GM10847 (cell line): ENCODE results near the gene CDCA8.

Experiments used
- POLR2A ChIP-seq: IDR thresholded peaks from 2 replicates; pipeline ENCODE4 v1.6.1; 2011; ENCODE audit not compliant: insufficient read length; ENCODE audit errors: extremely low read depth

The CDCA8 gene

GRCh38 chr1:37748565-37748964 is 56.2 kb downstream of the CDCA8 start:
- TF ChIP-seq POLR2A, result no peak

- TF ChIP-seq POLR2A, result no peak
These were observed 59.9 kb downstream of the CDCA8 start for GRCh38 chr1:37752213-37752582.

- TF ChIP-seq POLR2A, result no peak
These were observed 60.5 kb downstream of the CDCA8 start for GRCh38 chr1:37752583-37753471.

- no peak for TF ChIP-seq POLR2A
These were observed 61.4 kb downstream of the CDCA8 start for GRCh38 chr1:37753473-37754321.

- no peak for TF ChIP-seq POLR2A
These were observed 63.0 kb downstream of the CDCA8 start for GRCh38 chr1:37755290-37755689.

- TF ChIP-seq POLR2A, result no peak
These were observed 63.7 kb downstream of the CDCA8 start for GRCh38 chr1:37755951-37756560.
